ENCODE measurements around the gene DIO1. TPM values are rescaled to one million over a fixed set of nuclear protein-coding genes. Genes with fewer than 3 reads are reported as not detected.

Gene DIO1
- total and polyA plus RNA-seq, 2 donors (not counting 1 experiment from before 2014, with no cell fraction given), result not detected

- H4K20me1 ChIP-seq (ENCODE audit: control insufficient read depth, insufficient read depth, low read length, poor library complexity, severe bottlenecking), result no peaks in the 10 kb centered on the region
- CTCF ChIA-PET, result interaction anchor here (0.8 to 11.4 kb wide), 9 partner anchors 10 to 540 kb away, joined by 3 to 180 read pairs (median 5); no protein-coding TSS in a partner anchor
- no peak overlapping the region for H3K4me3 ChIP-seq (ENCODE audit: control extremely low read depth in 1 of 5, extremely low read depth in 1 of 5, insufficient read depth in 1 of 5, low read depth in 2 of 5, low read length in 4 of 5)
- peaks cover 13 to 16% of the 10 kb centered on the region in 2 donors for H3K4me1 ChIP-seq (ENCODE audit: control insufficient read depth in 2 of 2, insufficient read depth in 2 of 2, low read length in 2 of 2)
- 96% methylated on average over 4 of the region's 4 CpGs for WGBS (ENCODE audit: insufficient coverage)
- peaks cover 11% of the 10 kb centered on the region for H3K79me2 ChIP-seq (ENCODE audit: control insufficient read depth, insufficient read depth, low read length)
- DNase-seq (peak; percentile 53), ATAC-seq (ENCODE audit: low read depth) (no peak)
- Mint-ChIP-seq H3K9me3 (ENCODE audit: insufficient read depth) (no peaks in the 10 kb centered on the region), H3K4me3 (no peak overlapping the region), H3K27me3 (no peaks in the 10 kb centered on the region), H3K27ac (no peak overlapping the region), H3K4me1 (peaks cover 20% of the 10 kb centered on the region)
- TF ChIP-seq EZH2 (IDR thresholded peaks at IDR 0.05; ENCODE audit: borderline replicate concordance, insufficient read depth, low read depth, low read length, poor library complexity, severe bottlenecking) (no peak), CTCF (IDR thresholded peaks at IDR 0.05) (peak; percentile 55)
- H3K9me3 ChIP-seq (ENCODE audit: control extremely low read depth in 1 of 3, control insufficient read depth in 2 of 3, insufficient read depth in 1 of 3, low read length in 2 of 3), result no peaks in the 10 kb centered on the region
- H3K9ac ChIP-seq (ENCODE audit: low read length), result no peak overlapping the region
- no peaks in the 10 kb centered on the region for H3K27me3 ChIP-seq (replicated peaks in 1 of 4; ENCODE audit: control extremely low read depth in 1 of 4, control insufficient read depth in 3 of 4, insufficient read depth in 4 of 4, low read length in 3 of 4)
- H3K27ac ChIP-seq (ENCODE audit: low read length in 2 of 2), result no peak overlapping the region
- intact Hi-C loops (cut with micrococcal nuclease), result loop anchor here (1.0 to 10.0 kb wide), 4 partner anchors 71 to 1585 kb away; partner anchors contain the start of genes CC2D1B and TTC22
- peaks cover 6 to 13% of the 10 kb centered on the region in 2 experiments for H3K36me3 ChIP-seq (replicated peaks in 1 of 2; ENCODE audit: control extremely low read depth in 1 of 2, control insufficient read depth in 1 of 2, extremely low read depth in 1 of 2, insufficient read depth in 2 of 2, low read length in 1 of 2)
- no peak overlapping the region for H2AFZ ChIP-seq (ENCODE audit: insufficient read depth, low read depth, low read length, poor library complexity, severe bottlenecking)
- no peak overlapping the region for H3K4me2 ChIP-seq (replicated peaks; ENCODE audit: low read depth, low read length, poor library complexity, severe bottlenecking)
- POLR2A ChIA-PET, result no interaction called here
Measured at GRCh38 chr1:53949023-53949990, 55.3 kb downstream of the DIO1 start.

GRCh38 chr1:53951697-53952096 is 57.7 kb downstream of the DIO1 start:
- no peak overlapping the region for H3K27ac Mint-ChIP-seq
- peaks cover 4 to 5% of the 10 kb centered on the region in 2 donors for H3K4me1 ChIP-seq (ENCODE audit: control insufficient read depth in 2 of 2, insufficient read depth in 2 of 2, low read length in 2 of 2)
- H3K79me2 ChIP-seq (ENCODE audit: control insufficient read depth, insufficient read depth, low read length), result peaks cover 5% of the 10 kb centered on the region
- H3K4me2 ChIP-seq (replicated peaks; ENCODE audit: low read depth, low read length, poor library complexity, severe bottlenecking), result no peak overlapping the region
- peaks cover 6 to 13% of the 10 kb centered on the region in 2 experiments for H3K36me3 ChIP-seq (replicated peaks in 1 of 2; ENCODE audit: control extremely low read depth in 1 of 2, control insufficient read depth in 1 of 2, extremely low read depth in 1 of 2, insufficient read depth in 2 of 2, low read length in 1 of 2)
- ChIA-PET POLR2A (no interaction called here), CTCF (interaction anchor here (0.7 to 11.4 kb wide), 3 partner anchors 10 to 90 kb away, joined by 3 to 180 read pairs (median 3); no protein-coding TSS in a partner anchor)
- no peak overlapping the region for H2AFZ ChIP-seq (ENCODE audit: insufficient read depth, low read depth, low read length, poor library complexity, severe bottlenecking)
- no peak overlapping the region for H3K4me3 Mint-ChIP-seq
- no peaks in the 10 kb centered on the region for H3K27me3 ChIP-seq (replicated peaks in 1 of 4; ENCODE audit: control extremely low read depth in 1 of 4, control insufficient read depth in 3 of 4, insufficient read depth in 4 of 4, low read length in 3 of 4)
- H4K20me1 ChIP-seq (ENCODE audit: control insufficient read depth, insufficient read depth, low read length, poor library complexity, severe bottlenecking), result no peaks in the 10 kb centered on the region
- H3K9me3 ChIP-seq (ENCODE audit: control extremely low read depth in 1 of 3, control insufficient read depth in 2 of 3, insufficient read depth in 1 of 3, low read length in 2 of 3), result no peaks in the 10 kb centered on the region
- no peaks in the 10 kb centered on the region for H3K27me3 Mint-ChIP-seq
- TF ChIP-seq EZH2 (IDR thresholded peaks at IDR 0.05; ENCODE audit: borderline replicate concordance, insufficient read depth, low read depth, low read length, poor library complexity, severe bottlenecking) (no peak), CTCF (IDR thresholded peaks at IDR 0.05) (no peak)
- H3K9ac ChIP-seq (ENCODE audit: low read length), result no peak overlapping the region
- no peak for ATAC-seq (ENCODE audit: low read depth)
- intact Hi-C loops (cut with micrococcal nuclease), result no loop called here
- no peak for DNase-seq
- WGBS (ENCODE audit: insufficient coverage), result 96% methylated on average over 5 of the region's 5 CpGs
- H3K9me3 Mint-ChIP-seq (ENCODE audit: insufficient read depth), result no peaks in the 10 kb centered on the region
- no peak overlapping the region for H3K4me3 ChIP-seq (ENCODE audit: control extremely low read depth in 1 of 5, extremely low read depth in 1 of 5, insufficient read depth in 1 of 5, low read depth in 2 of 5, low read length in 4 of 5)
- no peak overlapping the region for H3K27ac ChIP-seq (ENCODE audit: low read length in 2 of 2)
- H3K4me1 Mint-ChIP-seq, result peaks cover 9% of the 10 kb centered on the region
